Measurements from ENCODE around the gene AFG1L. TPM values are rescaled to one million over a fixed set of nuclear protein-coding genes. Genes with fewer than 3 reads are reported as not detected.

Gene AFG1L
- total RNA-seq, 2 donors from 2014 or later = 5.9 to 7.2 TPM

DNA sequence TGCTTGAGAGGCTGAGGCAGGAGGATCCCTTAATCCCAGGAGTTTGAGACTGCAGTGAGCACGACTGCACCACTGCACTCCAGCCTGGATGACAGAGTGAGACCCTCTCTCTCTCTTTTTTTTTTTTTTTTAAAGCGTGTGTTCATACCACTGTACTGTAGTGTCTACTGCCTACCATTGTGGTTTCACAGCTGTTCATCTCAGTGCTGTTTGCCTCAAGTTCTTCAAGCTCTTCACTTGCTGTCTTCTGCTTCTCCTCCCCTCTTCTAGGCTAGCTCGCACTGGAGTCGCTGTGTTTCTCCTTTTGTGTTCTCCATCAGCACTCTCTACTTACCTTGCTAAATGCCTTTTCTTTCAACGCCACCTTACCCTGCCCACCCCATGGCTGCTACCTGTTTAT lies 273.2 kb downstream of the AFG1L start:
- no peak overlapping the region for H3K27ac Mint-ChIP-seq
- H3K4me3 Mint-ChIP-seq = peak overlapping the region in 1 of 2 donors; percentile 1
- H3K9me3 Mint-ChIP-seq = no peaks in the 10 kb centered on the region
- peaks cover 47% of the 10 kb centered on the region for H3K4me1 Mint-ChIP-seq (ENCODE audit: low read depth)
- ATAC-seq (replicated peaks in 1 of 2) = peak in 1 of 2 donors; percentile 32
- DNase-seq = no peak
- peaks cover 3 to 4% of the 10 kb centered on the region in 2 donors for H3K36me3 Mint-ChIP-seq (ENCODE audit: insufficient read depth in 2 of 2)
- H3K27me3 Mint-ChIP-seq (ENCODE audit: low read depth) = peaks cover 5% of the 10 kb centered on the region

DNA sequence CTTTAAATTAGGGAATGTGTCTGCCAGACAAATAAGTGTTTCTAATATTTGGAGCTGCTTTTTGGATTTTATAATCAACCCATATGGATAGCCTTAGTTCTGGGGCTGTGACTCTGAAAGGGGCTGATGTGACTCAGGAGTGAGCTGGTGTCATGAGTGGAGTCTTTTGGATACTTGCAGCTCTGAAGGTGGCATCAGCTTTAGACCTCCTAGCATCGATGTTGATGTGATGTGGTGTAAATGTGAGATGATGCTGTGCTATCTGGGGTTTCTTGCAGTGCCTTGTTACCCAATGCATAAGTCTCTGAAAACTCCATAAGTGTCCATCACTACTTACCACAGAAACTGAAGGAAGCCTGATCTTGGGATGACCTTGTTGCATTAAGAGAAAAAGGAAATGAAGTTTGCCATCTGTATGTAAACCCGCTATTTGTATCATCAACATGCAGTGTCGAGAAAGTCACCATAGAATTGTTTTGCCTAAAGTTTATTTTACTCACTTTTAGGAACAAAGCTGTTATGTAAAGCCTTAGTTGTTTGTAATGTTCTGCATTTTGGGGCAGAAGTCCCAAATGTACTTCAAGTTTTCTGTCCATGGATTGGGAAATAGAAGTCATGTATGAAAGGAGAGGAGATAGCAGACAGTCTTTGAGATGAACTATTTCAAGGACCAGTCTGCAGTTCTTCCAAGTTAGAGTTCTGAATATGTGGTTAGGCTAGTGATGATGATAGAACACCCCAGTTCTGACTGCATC lies 273.9 kb downstream of the AFG1L start:
- ATAC-seq (replicated peaks in 1 of 2) = no peak
- H3K4me1 Mint-ChIP-seq (ENCODE audit: low read depth) = peaks cover 43% of the 10 kb centered on the region
- H3K4me3 Mint-ChIP-seq = peak overlapping the region in 1 of 2 donors; percentile 1
- no peak for DNase-seq
- H3K9me3 Mint-ChIP-seq = no peaks in the 10 kb centered on the region
- H3K27ac Mint-ChIP-seq = no peak overlapping the region
- H3K27me3 Mint-ChIP-seq (ENCODE audit: low read depth) = no peaks in the 10 kb centered on the region
- peaks cover 2% of the 10 kb centered on the region in 2 donors for H3K36me3 Mint-ChIP-seq (ENCODE audit: insufficient read depth in 2 of 2)

DNA sequence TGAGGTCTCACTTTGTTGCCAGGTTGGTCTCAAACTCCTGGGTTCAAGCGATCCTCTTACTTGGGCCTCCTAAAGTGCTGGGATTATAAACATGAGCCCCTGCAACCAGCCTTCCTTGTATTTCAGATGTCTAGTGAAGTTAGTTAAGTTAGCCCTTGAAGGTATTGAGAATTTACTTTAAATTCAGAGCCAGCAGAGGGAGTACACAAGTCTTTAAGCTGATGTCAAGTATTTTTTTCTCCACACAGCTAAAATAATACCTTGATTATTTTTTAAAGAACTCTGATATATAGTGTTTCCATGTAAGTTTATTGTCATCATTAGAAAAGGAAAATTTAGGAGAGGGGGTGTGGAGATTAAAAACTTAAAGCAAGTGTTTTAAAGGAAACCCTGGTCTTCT lies 275.7 kb downstream of the AFG1L start:
- H3K4me1 Mint-ChIP-seq (ENCODE audit: low read depth) = peaks cover 35% of the 10 kb centered on the region
- no peaks in the 10 kb centered on the region for H3K27me3 Mint-ChIP-seq (ENCODE audit: low read depth)
- DNase-seq = no peak
- H3K36me3 Mint-ChIP-seq (ENCODE audit: insufficient read depth in 2 of 2) = peaks cover 2% of the 10 kb centered on the region in 2 donors
- no peak overlapping the region for H3K27ac Mint-ChIP-seq
- H3K4me3 Mint-ChIP-seq = no peak overlapping the region
- no peaks in the 10 kb centered on the region for H3K9me3 Mint-ChIP-seq
- ATAC-seq (replicated peaks in 1 of 2) = no peak

DNA sequence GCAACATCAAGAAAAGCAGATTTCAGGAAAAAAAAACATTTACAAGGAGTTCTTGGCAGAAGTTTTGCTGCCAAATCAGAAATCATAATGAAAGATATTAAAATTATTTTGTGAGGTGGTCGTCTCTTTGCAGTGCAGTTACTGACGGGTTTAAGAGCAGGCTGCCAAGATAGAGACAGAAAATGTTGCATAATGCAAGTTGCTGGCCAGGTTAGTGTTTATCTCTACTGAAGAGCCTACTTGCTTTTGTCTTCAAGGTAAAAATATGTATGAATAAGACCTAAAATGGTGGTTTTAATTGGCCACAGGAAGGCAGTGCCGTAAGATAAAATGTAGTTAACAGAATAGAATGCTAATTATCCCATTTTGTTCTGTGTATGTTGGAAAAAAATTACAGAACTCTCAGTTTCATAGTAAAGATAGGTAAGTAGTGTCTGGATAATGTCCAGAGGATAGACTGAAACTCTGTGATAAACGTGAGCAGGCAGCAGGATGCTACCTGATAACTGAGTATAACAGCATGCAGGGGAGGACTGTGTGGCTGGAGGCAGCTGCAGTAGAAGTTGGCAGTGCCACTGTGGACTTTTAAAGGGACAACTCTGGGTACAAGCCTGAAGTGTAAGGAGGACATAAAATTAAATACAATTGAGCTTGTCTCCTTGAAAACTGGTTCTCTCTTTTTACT lies 279.7 kb downstream of the AFG1L start:
- H3K4me1 Mint-ChIP-seq (ENCODE audit: low read depth) = peaks cover 38% of the 10 kb centered on the region
- no peaks in the 10 kb centered on the region for H3K9me3 Mint-ChIP-seq
- H3K36me3 Mint-ChIP-seq (ENCODE audit: insufficient read depth in 2 of 2) = no peaks in the 10 kb centered on the region
- no peak overlapping the region for H3K27ac Mint-ChIP-seq
- no peaks in the 10 kb centered on the region for H3K27me3 Mint-ChIP-seq (ENCODE audit: low read depth)
- peak overlapping the region in 1 of 2 donors; percentile 17 for H3K4me3 Mint-ChIP-seq
- ATAC-seq (replicated peaks in 1 of 2) = no peak
- DNase-seq = no peak

Other genes with a start within 250 kb of the AFG1L start
- 10 to 100 TPM; 13.0 to 19.6 TPM for gene OSTM1, start 220.3 kb upstream of the AFG1L start, total RNA-seq
- gene NR2E1, start 129.0 kb upstream of the AFG1L start, total RNA-seq = not detected
- 10 to 100 TPM; 58.7 to 61.4 TPM for gene SNX3, start 34.0 kb upstream of the AFG1L start, total RNA-seq